RPMI7951 (cell line): ENCODE data around the gene NR2F1. TPM values are rescaled to one million over a fixed set of nuclear protein-coding genes. Genes with fewer than 3 reads are reported as not detected.

ENCODE experiments used
- DNase-seq: peaks from one replicate; pipeline ENCODE4 v3.0.0-alpha.2; 2012; ENCODE audit warnings: low read depth
- total RNA-seq: library from RNA; depleted of rRNA; stranded (reverse); fragments of >200 nt; shearing (Covaris generic); gene quantifications from 2 replicates; pipeline ENCODE4 v1.2.3, GENCODE V29; 2014

NR2F1 gene
- total RNA-seq, 1 experiment from 2014 or later = 17.1 TPM

DNA sequence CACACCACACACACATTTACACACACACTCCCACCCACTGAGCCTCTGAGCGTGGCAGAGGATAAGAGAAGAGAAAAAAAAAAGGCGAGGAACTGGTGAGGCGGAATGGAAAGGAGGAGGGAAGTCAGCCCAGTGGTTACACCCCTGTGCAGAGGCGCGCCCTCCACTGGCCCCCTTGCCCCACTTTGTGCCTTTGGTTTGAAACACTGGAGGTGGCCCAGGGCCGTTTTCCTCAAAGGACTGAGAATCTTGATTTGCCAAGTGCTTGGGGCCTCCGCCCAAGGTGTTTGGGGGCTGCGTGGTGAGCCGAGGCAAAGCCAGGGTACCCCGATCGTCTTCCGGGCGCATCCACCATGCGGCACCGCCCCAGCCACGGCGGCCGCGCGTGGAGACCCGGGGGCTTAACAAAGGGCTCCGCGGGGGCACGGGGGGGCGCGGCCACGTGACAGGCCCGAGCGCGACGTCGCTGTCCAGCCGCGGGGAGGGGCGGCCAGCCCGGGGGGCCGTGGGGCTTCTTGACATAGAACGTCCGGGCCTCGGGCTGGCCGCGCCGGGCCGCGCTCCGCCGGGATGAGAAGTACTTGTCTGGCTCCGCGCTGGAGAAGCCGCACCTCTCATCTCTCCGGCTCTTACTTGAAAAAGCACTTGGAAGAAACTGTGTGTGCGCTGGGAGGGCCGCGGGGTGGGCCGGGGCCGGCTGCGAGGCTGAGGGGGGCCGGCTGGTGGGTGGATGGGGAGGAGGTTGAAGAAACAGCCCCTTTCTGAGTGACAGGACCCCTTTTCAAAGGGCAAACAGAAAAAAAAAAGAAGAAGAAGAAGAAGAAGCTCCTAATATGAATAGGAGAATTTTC lies 21.0 kb downstream of the NR2F1 start:
- DNase-seq = peak; percentile 41

DNA sequence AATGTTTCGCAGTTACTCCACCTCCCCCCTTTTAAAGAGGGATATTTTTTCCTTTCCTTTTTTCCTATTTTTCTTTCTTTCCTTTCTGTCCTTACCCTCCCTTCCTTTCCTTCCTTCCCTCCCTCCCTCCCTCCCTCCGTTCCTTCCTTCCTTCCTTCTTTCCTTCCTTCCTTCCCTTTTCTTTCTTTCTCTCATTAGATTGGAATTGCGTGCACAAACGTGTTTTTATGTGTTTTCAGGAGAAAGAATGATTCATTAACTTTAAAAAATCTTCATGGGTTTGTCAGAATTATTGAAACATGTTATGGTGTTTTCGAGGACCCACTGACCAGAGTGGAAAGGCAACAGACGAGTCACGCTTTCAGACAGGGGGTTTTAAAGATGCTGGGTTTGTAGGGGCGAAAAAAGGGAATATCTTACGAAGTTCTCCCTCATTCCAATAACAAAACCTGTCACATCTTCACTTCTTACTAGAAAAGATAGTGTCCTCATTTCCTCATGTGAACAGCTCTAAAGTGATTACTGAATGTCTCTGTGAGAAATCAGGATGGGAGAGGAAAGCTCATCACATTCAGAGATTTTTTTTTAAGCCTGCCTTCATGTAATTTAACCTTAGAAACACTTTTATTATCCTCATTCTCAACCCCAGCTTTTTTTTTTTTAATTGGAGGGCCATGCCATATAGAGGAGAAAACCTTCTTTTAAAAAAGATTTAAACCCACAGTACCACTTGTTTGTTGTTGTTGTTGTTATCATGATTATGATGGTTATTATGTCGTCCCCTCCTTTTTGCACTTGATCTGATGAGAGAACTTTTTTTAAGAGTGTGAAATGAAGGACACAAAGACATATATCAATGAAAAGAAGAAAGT lies 21.9 kb downstream of the NR2F1 start:
- DNase-seq = no peak

DNA sequence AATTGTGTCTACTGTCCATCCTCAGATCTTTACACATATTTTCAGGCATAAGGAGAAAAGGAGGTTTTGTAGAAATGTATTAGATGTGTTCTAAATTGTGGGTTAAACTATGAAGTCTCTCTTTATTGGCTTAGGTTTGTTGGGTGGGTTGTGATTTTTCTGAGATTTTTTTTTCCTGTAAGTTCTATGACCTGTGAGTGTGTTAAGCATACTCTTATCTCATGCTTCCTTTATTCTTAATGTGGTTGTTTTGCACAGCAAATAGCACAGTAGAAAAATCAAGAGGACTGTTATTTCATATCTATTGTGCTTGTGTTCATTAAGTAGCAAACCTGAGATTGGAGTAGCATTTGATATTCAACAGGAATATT lies 23.3 kb downstream of the NR2F1 start:
- DNase-seq = no peak

DNA sequence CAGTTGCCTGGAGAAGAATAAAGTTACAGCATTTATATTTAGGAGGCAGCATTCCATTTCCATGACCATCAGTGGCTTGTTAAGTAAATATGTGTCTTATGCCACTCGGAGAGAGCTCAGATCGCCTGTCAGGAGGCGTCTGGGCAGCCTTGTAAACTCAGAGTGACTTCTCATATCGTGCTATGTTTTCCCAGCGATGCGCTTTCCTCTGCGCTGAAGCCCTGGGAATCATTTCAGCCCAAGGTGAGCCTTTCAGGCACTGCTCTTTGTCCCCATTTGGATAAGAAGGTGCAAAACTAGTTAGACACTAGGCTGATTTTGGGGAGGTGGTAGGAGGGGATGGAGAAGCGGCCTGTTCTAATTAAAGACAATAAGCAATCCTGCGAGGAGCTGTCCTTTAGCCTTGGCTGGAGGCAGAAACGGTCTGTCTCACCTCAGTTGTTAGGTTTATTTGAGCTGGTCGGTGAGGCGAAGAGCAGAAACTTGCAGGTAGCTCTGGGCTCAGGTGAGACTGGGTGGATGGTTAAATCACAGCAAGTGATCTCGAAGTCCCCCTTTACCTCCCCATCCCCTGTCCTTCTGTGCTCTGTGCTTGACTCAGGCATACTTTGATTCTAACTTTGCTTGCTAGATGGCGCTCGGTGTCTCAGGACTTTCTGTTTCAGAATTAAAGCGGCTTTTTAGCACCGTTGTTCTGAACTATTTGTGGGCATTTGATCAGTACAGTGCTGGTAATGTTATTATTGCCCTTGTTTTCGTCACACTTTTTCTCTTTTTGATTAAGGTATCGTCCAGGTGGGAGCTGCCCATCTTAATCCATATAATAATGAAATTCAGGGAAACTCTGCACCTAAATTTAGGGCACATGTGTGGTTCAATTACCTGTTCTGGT lies 24.6 kb downstream of the NR2F1 start:
- DNase-seq = peak; percentile 69

DNA sequence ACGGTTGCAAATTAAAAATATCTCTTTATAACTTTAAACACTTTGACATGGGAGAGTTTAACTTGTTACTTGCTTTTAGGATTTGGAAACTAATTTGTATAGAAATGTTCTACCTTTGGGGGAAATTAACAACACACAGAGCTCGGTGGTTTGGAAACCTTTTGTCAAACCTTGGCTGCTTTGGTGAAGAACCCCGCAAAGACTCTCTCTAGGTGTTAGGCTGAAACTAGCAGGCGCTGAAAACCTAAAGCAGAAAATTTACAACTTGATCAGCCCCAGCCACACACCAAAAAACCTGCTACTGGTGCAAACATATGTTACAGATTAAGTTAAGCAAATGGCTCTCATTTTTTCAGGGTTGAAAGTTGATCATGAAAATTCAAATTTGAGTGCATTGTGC lies 25.8 kb downstream of the NR2F1 start:
- DNase-seq = no peak

DNA sequence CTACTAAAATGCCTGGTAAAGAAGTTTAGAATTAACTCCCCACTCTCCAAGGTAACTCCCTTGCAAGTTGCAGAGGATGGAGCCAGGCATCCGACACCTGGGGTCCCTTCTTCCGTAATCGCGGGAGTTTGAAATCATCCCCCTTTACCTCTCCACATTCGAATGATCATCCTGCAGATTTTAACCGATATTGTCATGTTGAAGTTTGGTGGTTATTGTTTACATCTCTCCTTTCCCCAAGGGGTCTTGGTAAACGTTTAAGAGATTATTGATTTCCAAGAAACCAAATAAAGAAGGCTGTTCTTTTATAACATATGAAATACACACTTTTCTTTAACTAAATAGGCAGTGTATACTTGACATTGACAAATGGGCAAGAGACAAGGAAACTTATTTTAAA lies 26.7 kb downstream of the NR2F1 start:
- no peak for DNase-seq

DNA sequence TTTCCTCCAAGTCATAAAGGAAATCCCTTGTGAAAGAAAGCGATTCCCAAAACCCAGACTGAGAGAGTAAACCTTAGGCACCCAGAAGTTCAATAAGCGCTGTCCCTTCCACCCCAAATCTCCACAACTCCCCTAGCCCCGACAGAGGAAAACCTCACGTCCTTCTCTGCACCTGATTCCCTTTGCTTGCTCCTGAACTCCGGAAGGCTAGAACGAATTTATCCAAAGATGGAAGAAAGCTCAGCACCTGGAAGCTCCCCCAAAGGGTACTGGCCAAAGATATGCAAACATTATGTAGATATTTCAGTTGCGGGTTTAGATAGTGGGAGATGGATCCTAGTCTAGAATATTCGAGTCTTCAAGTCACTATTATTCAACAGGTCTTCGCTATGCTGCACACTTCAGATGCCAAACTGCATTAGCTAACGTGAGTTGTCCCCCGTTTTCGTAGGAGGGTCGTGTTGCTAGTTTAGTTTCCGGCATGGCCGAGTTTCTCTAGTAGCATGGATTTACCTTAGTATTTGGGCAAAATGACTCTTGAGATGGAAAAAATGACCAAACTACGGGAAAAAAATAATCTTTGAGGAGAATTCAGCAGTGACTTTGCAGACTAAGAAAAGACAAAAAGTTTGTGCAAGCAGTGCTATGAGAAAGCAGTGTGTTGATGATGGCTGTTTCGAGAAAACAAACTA lies 27.7 kb downstream of the NR2F1 start:
- no peak for DNase-seq

DNA sequence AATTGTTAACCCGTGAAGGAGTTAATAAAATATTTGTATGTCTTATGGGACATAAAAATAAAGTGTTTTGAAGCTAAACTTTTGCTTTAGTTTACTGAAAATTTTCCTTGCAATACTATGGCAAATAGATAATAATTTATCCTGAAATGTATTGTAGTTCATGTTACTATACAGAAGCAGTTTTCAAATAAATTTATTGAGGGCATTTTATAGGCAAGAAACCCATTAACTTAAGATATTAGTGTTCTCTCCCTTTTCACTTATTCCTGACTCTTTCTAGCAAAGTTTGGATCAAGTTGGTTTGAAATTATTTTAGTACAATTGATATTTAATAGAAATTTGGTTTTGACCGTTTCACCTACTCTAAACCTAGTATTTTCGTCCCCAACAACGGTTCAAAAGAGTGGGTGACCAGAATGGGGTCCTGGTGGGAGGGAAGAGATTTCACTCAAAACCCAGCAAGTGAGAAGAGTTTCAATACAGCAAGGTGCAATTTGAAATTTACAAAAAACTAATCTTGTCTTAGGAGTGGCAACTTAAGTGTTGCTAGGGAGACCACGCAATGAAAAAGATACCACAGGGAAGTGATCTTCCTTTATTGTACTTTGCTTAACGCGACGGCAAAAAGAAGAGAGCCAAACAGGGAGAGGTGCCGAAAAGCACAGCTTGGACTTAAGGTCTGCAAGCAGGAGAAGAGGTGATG lies 28.4 kb downstream of the NR2F1 start:
- no peak for DNase-seq

DNA sequence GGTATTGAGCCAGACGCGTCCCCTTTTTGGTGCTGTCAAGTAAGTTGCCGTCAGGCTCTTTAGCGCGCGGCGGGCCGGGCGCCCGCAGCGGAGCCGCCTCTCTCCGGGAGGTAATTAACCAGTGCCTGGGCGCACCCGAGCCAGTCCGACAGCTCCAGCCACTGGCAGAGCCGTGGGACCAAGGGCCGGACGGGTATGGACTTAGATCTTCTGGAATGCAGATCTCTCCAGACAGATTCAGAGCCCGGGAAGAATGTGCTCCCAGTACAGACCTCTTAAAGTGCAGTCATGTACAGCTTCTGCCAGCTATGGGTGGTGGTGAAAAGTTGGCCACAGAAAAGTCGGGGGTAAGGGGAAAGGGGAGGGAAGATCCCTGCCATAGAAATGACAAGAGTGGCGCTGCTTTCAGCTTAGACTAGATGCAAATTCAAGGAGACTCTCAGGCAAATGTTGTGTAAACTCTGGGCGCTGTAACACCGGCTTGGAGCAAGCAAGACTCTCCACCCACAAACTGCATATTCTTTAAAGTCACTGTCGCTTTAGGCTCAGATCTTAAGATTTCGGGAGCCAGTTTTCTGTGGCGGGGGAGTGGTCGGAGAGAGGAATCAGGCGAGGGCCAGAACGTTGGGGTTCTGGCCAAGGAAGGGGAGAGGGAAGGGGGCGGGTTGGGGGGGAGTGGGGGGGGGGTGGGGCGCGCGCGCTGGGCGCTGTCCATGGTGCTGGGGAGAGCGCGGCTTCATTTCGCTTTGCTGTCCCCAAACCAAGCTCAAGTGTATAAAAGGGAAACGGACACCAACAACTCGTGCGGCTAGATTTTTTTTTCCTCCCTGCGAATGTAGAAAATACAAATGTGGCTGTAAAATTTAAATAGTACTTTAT lies 29.2 kb downstream of the NR2F1 start:
- peak; percentile 29 for DNase-seq

DNA sequence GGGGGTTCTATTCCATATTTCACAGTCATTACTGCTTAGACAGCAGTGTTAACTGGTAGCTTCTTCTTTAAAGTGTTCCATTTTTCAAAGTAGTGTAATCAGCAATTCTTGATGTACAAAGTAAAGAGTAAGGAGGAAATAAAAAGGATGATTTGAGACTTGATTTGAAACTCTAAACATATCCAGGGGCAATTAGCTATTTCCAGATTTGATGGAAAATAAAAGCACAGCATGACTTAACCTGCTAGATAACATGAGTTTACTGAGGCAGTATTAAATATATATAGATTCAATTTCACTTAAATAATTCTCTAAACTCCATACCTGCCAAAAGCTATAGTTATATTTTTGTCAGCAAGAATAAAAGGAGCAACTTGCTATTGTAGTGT lies 29.8 kb downstream of the NR2F1 start:
- no peak for DNase-seq

DNA sequence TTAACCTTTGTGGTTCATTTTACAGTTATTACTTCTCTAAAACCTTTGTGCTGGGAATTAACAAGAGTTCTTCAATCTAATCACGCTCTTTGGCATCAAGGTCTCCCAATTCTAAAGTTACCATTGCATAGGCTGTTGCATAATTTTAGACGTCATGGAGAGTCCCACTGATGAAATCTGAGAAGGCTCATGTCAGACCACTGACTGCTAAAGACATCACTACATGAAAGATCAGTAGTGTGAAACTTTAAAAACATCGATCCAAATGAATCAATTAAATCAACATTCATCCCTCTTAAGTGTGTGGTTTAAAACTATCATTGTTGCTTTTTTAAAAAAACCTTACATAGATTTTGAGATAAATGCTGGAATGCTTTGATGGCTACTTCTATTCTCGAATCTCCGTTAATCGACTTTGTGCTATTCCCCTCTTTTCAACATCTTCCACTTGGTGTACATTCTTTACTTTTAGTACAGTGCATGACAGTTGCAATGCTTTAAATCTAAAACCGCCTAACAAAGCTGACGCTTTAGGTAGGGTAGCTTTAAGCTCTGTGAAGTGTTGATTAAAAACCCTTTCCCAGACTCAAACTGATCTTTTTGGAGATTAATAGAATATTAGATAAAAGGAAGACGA lies 33.6 kb downstream of the NR2F1 start:
- no peak for DNase-seq

DNA sequence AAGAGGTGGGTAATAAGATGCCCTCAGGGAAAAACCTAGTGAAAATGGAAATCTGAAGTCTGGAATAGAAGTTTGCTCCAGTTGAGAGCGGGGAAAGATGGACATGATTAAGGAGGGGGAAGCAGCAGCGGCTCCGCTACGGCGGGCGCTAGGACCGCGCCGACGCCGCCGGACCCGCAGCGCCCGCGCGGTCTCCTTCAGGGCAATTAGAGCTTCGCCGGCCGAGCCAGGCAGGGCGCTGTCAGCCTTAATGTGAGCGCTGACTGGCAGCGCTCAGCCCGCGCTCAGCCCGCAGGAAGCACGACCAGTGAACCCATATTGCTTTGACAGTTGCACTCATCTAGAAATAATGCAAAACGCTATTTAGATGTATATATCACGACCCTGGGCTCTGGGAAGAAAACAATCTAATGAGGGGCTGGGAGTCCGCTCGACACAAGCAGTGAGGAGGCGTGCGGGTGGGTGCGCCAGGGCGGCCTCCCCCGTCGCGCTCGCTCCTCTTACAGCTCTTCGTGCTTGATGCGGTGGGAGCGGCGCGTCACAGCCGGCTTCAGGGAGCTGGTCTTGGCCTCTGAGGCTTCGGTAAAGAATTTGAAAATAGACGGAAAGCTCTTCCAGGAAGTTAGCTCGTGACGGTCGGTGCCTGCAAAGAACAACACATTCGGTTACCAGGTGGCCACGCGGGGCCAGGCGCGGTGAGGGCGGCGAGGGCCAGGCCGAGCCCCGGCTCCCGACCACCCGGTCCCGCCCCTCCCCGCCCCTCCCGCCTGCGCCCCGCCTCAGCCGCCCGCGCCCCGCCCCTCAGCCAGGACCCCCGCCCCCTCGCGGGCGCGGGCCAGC lies 37.7 kb downstream of the NR2F1 start:
- DNase-seq = peak; percentile 76

DNA sequence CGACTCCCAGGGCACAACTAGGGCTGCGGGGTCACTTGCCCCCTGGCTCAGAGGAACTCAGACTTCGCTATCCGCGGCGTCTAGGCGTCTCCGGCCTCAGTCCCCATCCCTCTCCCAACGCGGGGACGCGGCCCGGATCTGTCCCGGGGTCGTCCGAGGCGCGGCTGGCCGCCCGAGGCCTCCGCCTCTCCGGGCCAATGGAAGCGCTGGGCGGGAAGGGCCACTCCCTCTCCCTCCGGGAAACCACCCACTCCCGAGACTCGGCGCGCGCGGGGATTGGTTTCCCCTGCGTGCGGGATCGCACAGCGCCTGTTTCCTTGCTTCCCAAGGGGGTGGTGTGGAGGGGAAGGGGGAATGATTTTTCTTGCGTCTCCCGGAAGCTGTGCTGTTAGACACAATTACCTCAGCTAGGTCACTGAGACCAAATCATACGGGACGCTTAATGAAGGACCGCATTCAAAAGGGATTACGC lies 38.3 kb downstream of the NR2F1 start:
- peak; percentile 89 for DNase-seq

DNA sequence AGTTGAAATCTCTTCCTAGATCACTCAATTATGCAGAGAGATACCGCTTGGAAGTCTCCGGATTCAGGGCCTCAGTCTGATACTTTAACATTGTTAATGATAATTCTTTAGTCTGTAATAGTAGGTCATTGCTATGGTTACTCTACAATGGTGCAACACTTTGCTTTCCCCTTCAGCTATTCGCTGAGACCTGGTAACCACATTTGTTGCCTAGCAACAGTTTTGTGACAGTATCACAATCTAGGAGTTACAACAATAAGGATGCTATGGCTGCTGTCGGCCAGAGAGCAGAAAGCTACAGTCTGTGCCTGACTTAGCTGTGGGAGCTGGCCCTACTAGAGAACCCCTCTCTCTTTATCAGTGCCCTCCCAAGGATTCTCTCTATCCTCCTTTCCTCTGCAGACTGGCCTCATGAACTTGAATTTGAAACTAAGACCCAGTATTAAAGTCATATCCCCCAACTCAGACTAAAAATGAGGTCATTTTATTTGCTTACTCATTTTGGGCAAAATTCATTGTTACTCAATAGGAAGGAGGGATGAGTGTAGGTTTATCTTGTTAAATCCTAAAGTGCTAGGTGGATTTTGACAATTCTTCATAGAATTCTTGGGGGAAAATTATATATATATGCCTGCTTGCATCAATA lies 39.3 kb downstream of the NR2F1 start:
- DNase-seq = peak; percentile 79

DNA sequence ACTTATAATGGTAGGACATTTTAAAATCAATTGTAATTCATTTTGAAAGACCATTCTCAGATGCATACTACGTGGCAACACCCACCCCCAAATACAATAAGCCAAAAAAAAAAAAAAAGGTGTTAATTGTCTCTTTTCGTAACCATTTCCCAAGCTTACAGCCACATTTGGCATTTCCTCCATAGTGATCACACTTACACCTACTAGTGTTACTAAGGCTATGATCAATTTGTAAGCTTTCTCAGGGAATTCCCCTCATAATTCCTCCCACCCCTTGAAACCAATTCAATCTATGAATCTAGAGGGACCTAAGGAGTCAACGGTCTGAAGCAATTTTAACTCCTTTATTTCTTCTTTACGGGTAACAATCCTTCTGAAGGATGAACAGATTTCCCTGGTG lies 40.1 kb downstream of the NR2F1 start:
- DNase-seq = no peak

DNA sequence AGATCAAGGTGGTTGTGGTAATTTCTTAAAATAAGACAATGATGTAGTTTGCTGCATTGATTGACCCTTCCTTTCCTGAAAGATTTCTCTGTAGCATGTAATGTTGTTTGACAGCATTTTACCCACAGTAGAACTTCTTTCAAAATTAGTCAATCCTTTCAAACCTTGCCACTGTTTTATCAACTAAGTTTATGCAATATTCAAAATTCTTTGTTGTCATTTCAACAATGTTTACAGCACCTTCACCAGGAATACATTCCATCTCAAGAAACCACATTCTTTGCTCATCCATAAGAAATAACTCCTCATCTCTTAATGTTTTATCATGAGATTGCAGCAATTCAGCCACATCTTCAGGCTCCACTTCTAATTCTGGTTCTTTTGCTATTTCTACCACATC lies 43.8 kb downstream of the NR2F1 start:
- DNase-seq = no peak

DNA sequence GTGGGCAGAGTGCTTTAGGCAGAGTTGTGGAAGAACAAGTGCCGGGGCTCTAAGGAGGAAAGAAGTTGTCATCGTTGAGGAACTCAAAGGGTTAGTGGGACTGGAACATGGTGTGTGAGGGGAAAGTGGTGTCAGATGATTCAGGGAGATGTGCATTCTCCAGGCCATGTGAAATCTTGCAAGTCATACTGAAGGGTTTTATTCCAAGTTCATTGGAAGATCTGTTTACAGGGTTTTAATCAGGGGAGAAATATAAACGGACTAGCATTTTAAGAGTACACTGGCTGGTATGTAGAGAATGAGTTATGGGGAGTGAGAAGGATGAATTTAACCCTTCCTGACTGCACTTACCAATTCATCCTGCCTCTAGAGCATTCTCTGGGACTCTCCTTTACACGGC lies 49.3 kb downstream of the NR2F1 start:
- DNase-seq = no peak

DNA sequence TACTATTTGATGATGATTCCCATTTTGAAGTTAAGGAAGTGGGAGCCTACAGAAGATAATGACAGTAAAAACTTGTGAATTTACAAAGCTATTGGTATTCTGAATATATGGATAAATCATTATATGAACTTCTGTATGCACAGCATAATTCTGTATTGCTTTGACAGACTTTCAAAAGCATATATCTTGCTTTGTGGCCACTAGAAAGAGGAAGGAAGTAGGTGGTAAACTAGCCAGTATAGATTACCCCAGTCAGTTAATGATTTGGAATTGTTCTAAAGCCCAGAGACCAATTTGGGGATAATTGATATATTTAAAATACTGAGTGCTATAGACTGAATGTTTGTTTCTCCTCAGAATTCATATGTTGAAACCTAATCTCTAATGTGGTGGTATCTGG lies 53.0 kb downstream of the NR2F1 start:
- no peak for DNase-seq
